ENCODE results near the gene KCTD2. TPM values are rescaled to one million over a fixed set of nuclear protein-coding genes. Genes with fewer than 3 reads are reported as not detected.

KCTD2 gene
- total and polyA plus RNA-seq, 9 of the 15 experiments (the other 6 are each of a cell fraction or from before 2014, with no cell fraction given): 1.7 to 32.9 (median 15.8) TPM

DNA sequence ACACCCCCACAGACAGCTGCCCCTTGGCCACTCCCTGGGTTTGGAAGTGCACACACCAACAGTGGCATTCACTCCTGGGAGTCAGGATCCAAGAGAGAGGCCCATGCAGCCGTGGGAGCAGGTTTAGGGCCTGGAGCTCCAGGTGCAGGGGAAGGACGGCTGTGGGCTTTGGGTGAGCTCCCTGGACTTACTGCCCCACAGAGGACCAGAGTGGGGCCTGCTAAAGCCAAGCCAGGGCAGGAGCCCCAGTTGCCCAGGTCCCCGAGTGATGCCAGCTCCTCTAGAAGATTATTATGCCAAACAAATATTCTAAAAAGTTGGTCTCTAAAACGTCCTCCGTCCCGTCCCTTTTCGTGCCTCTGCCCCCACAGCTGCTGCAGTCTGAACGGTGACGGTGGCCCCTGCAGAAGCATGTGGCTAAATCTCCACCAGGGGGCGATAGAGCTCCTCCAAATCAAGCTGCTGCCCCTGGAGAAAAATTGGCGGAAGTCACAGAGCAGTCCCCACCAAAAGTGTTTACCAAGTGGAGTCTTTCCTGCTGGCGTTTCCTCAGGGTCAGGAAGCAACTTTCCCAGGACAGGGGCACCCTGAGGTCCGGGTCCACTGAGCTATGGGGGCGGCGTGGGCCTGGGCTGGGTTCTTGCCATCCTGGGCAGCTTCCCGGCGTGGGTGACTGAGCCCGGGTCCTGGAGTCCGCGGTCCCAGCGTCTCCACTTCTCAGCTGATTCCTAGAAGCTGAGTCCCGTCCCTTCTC, 67.0 kb downstream of the KCTD2 start (continued):
- TF ChIP-seq SMARCA5 (IDR thresholded peaks at IDR 0.05) (no peak), RFX5 (IDR thresholded peaks at IDR 0.05; ENCODE audit: low read depth, low read length) (no peak), SRSF7 (optimal IDR thresholded peaks at IDR 0.05; ENCODE audit: low read depth, low read length) (no peak), TFAM (CRISPR knock-in tag; conservative IDR thresholded peaks at IDR 0.05) (no peak), PURB (CRISPR knock-in tag; IDR thresholded peaks at IDR 0.05; ENCODE audit: low read depth) (no peak), SMARCA4 (IDR thresholded peaks at IDR 0.05) (0 out of 2 replicates have a peak, but pooled peaks have one; percentile 26), ZC3H11A (IDR thresholded peaks at IDR 0.05; ENCODE audit: low read depth, low read length) (no peak), ZNF444 (CRISPR knock-in tag; IDR thresholded peaks at IDR 0.05) (no peak), EGR1 (conservative IDR thresholded peaks at IDR 0.05) (peak; percentile 30; the same call in 1 of the 2 replicates), MTA1 (IDR thresholded peaks at IDR 0.05; ENCODE audit: borderline replicate concordance) (no peak), HNRNPK (IDR thresholded peaks at IDR 0.05; ENCODE audit: low read depth, low read length, poor library complexity, severe bottlenecking) (no peak), U2AF2 (optimal IDR thresholded peaks at IDR 0.05; ENCODE audit: low read depth, low read length) (no peak), IFI16 (CRISPR knock-in tag; IDR thresholded peaks at IDR 0.05) (no peak), KLF6 (CRISPR knock-in tag; IDR thresholded peaks at IDR 0.05; ENCODE audit: borderline replicate concordance) (no peak), ZNF263 (CRISPR knock-in tag; IDR thresholded peaks at IDR 0.05; ENCODE audit: borderline replicate concordance) (no peak; the same call in 1 of the 2 replicates), HDAC1 (IDR thresholded peaks at IDR 0.05) (peak in 1 of 2 experiments; percentile 34; a peak in 1 of 4 replicates)
- TF ChIP-seq, protein P1, sequence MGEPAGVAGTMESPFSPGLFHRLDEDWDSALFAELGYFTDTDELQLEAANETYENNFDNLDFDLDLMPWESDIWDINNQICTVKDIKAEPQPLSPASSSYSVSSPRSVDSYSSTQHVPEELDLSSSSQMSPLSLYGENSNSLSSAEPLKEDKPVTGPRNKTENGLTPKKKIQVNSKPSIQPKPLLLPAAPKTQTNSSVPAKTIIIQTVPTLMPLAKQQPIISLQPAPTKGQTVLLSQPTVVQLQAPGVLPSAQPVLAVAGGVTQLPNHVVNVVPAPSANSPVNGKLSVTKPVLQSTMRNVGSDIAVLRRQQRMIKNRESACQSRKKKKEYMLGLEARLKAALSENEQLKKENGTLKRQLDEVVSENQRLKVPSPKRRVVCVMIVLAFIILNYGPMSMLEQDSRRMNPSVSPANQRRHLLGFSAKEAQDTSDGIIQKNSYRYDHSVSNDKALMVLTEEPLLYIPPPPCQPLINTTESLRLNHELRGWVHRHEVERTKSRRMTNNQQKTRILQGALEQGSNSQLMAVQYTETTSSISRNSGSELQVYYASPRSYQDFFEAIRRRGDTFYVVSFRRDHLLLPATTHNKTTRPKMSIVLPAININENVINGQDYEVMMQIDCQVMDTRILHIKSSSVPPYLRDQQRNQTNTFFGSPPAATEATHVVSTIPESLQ (CRISPR knock-in tag; IDR thresholded peaks at IDR 0.05): no peak
- TF ChIP-seq, protein P2, sequence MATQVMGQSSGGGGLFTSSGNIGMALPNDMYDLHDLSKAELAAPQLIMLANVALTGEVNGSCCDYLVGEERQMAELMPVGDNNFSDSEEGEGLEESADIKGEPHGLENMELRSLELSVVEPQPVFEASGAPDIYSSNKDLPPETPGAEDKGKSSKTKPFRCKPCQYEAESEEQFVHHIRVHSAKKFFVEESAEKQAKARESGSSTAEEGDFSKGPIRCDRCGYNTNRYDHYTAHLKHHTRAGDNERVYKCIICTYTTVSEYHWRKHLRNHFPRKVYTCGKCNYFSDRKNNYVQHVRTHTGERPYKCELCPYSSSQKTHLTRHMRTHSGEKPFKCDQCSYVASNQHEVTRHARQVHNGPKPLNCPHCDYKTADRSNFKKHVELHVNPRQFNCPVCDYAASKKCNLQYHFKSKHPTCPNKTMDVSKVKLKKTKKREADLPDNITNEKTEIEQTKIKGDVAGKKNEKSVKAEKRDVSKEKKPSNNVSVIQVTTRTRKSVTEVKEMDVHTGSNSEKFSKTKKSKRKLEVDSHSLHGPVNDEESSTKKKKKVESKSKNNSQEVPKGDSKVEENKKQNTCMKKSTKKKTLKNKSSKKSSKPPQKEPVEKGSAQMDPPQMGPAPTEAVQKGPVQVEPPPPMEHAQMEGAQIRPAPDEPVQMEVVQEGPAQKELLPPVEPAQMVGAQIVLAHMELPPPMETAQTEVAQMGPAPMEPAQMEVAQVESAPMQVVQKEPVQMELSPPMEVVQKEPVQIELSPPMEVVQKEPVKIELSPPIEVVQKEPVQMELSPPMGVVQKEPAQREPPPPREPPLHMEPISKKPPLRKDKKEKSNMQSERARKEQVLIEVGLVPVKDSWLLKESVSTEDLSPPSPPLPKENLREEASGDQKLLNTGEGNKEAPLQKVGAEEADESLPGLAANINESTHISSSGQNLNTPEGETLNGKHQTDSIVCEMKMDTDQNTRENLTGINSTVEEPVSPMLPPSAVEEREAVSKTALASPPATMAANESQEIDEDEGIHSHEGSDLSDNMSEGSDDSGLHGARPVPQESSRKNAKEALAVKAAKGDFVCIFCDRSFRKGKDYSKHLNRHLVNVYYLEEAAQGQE (IDR thresholded peaks at IDR 0.05; ENCODE audit: borderline replicate concordance): peak; percentile 92
- TF ChIP-seq, protein P2 (CRISPR knock-in tag; IDR thresholded peaks at IDR 0.05; ENCODE audit: low read depth): no peak
